Psoas muscle (tissue), 8 donors: Measurements from ENCODE around the gene CTIF. TPM values are rescaled to one million over a fixed set of nuclear protein-coding genes. Genes with fewer than 3 reads are reported as not detected.

Experiments
- ATAC-seq, 4 donors: fragments of 200-7000 bp; cut with Tn5 transposase; one replicate each; pipeline ENCODE4 v1.9.1; 2020; ENCODE audit warnings: moderate library complexity in 3 of 4, mild to moderate bottlenecking in 2 of 4
- DNase-seq, 2 donors: peaks; one replicate each; pipeline ENCODE4 v3.0.0-alpha.2; 2020
- H3K27ac ChIP-seq: fragments of 200-600 bp; one replicate; pipeline ENCODE4 v1.8.0; 2022
- H3K27me3 ChIP-seq, 3 donors: fragments of 200-600 bp in 1 of 3; one replicate each; pipeline versions ENCODE4 v1.6.1 to v1.8.0; 2013 to 2022; ENCODE audit warnings: low read length in 2 of 3, mild to moderate bottlenecking in 2 of 3, moderate library complexity in 1 of 3; ENCODE audit not compliant: insufficient read depth in 3 of 3
- H3K36me3 ChIP-seq, 2 donors: fragments of 200-600 bp in 1 of 2; one replicate each; pipeline versions ENCODE4 v1.6.1 to v1.8.0; 2013 to 2022; ENCODE audit warnings: low read depth in 1 of 2, mild to moderate bottlenecking in 1 of 2, moderate library complexity in 1 of 2; ENCODE audit not compliant: insufficient read depth in 1 of 2
- H3K4me1 ChIP-seq: fragments of 200-600 bp; one replicate; pipeline ENCODE4 v1.8.0; 2022
- H3K4me3 ChIP-seq: fragments of 200-600 bp; one replicate; pipeline ENCODE4 v1.8.0; 2022; ENCODE audit warnings: mild to moderate bottlenecking
- H3K9me3 ChIP-seq: fragments of 200-600 bp; one replicate; pipeline ENCODE4 v1.8.0; 2022
- CTCF ChIP-seq: fragments of 200-600 bp; IDR thresholded peaks from one replicate; pipeline ENCODE4 v1.8.0; 2022; ENCODE audit warnings: antibody characterized with exemption
- WGBS, 3 donors: extraction: QIAGEN DNeasy Blood & Tissue Kit; methylation state at CpG; one replicate each; pipeline versions ENCODE4 v1.1.6 to v1.1.7; 2013; 5-methylcytosine and 5-hydroxymethylcytosine counted together
- intact Hi-C, 2 donors: fragments of 100-400 bp; cut with DNase I; formaldehyde crosslinking; loops; one replicate each; pipeline versions ENCODE4 v1.11.0 to v1.14.2; 2022
- polyA plus RNA-seq, 3 donors: library from polyadenylated mRNA; stranded (reverse); fragments of 200-250 nt; gene quantifications; one replicate each; pipeline ENCODE4 v1.2.3, GENCODE V29; 2013
- total RNA-seq, 4 donors: library from RNA; stranded (reverse); fragmentation: NEBNext Ultra II Directional in 2 of 4; extraction: Animal tissue kit (Norgen Biotek cat#: 25700) in 2 of 4; gene quantifications; one replicate each; pipeline versions ENCODE4 v1.2.1 to v1.2.4, GENCODE V29; 2021 to 2023
- donor health status: healthy with polysubstance abuse.
- donor health status: DM: no; HTN: no; CAD: no; lungs with moderate emphysema.
- donor health status: Bipolar disorder and iron deficiency.
- donor health status: healthy.
- donor health status: DM: yes; HTN: yes; CAD: no.
- donor health status: DM: no; HTN: no; CAD: no.
- donor health status: DM: no; HTN: no; CAD: no.
- donor health status: DM: yes; HTN: yes; CAD: no.

CTIF gene
- total and polyA plus RNA-seq, 7 donors = 11.3 to 40.5 (median 26.9) TPM

DNA sequence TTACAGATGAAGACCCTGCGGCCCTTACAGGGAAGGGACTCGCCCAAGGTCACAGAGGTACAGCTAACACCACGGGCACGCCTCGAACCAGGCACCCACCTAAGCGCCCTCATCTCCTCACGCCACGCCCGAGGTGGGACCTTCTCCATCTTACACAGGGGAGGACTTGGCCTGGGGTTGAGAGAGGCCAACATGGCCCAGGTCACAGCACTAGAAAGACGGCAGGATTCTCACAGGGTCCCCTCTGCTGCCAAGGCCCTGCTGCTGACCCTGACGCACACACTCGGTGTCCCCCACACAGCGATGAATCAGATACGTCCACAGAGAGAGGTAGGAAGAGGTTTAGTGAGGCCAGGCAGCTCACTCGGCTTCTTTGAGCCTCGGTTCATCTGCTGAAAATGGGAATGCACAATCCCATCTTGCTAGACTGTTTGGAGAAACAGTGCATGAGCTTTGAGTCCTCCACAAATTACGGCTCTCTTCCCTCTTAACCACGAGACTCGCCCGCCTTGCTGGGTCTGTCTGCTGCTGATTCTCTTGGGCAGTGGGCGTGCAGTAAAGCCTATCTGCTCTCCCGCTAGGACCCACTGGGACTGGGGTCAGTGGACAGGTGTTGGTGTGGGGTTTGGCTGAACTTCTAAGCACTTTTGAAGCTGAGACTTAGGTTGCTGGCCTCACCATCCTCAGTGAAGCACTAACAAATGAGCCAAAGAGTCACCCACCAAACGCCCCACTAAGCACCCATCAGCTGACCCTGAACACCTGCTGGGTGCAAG, 332.7 kb downstream of the CTIF start:
- no peak overlapping the region for H3K4me3 ChIP-seq
- DNase-seq = no peak
- intact Hi-C loops = loop anchor here in 1 of 2 donors (5.0 kb wide), 1 partner anchor 51 kb away; no protein-coding TSS in a partner anchor

DNA sequence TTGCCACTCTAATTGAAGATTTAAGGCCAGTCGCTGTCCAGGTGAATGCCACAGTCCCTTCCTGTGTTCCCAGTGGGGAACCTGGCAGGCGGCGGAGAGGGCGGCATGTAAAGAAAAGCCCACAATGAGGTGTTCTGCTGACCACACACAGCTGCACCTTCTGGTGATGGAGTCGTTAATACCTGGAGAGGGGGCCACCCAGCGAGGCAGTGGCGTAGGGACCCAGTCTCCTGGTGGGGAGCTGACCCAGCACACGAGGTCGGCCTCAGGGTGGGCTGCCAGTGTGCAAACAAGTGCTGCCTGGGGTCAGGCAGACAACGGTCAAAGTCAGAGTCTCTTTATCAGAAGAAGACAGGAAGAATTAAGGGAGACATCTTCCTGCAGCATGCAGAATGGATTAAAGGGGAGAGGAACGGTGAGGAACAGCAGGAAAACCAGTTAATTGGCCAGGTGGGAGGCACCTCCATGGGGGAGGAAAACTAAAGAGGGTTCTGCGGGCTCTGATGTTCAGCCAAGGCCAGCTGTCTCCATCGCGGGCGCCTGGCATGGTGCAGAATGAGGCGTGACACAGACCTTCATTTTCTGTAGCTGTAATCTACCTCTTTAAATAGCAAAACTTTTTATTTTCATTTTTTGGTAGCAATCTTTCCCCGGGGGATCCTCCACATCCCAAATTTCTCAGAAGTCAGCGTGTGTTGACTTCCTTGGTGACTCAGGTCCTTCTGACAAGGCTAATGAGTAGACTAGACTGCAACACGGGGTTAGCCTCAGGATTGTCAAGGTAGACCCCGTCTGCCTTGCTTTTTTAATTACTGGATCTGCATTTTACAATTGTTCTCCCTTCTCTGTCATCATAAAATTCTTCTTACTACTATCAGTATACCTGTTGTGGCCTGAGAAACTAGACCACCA, 333.7 kb downstream of the CTIF start:
- DNase-seq (no peak), ATAC-seq (no peak)
- H3K9me3 ChIP-seq = no peaks in the 10 kb centered on the region
- TF ChIP-seq CTCF = no peak
- intact Hi-C loops = loop anchor here in 1 of 2 donors (5.0 kb wide), 1 partner anchor 50 kb away; no protein-coding TSS in a partner anchor
- no peaks in the 10 kb centered on the region for H3K36me3 ChIP-seq
- 75 to 83% (median 76%) methylated on average over 20 of the region's 20 CpGs for WGBS, 3 donors
- H3K27me3 ChIP-seq = no peaks in the 10 kb centered on the region
- H3K4me1 ChIP-seq = peaks cover 8% of the 10 kb centered on the region
- H3K4me3 ChIP-seq = no peak overlapping the region
- H3K27ac ChIP-seq = no peak overlapping the region

More for the DNA sequence above, 332.7 kb downstream of the CTIF start:
- WGBS, 3 donors = 92 to 95% (median 94%) methylated on average over 23 of the region's 23 CpGs
- Histone ChIP-seq H3K27ac (no peak overlapping the region), H3K36me3 (no peaks in the 10 kb centered on the region), H3K9me3 (no peaks in the 10 kb centered on the region), H3K27me3 (no peaks in the 10 kb centered on the region), H3K4me1 (peaks cover 8% of the 10 kb centered on the region)
- TF ChIP-seq CTCF = no peak
- no peak for ATAC-seq

DNA sequence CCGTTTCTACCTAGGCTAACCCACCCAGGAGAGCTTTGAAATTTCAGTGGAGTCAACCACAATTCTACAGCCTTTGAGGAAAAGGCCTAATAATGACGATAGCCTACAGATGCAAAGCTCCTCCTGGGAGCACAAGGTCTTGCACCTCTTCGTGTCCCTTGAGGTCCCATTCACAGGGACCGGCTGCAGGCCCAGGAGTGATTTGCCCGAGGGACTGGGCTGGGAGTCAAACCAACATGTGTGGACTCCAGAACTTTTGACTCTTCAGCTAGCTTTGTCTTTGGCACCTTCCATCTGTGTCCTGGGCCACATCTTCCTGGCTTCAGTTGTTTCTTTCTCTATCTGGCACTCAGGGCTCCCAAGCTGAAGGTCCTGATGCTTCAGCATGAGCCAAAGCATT, 335.4 kb downstream of the CTIF start:
- no peak for ATAC-seq
- 71 to 90% (median 75%) methylated on average over 5 of the region's 5 CpGs for WGBS, 3 donors
- Histone ChIP-seq H3K4me3 (no peak overlapping the region), H3K36me3 (no peaks in the 10 kb centered on the region), H3K9me3 (no peaks in the 10 kb centered on the region), H3K27me3 (peaks cover 0 to 2% (median 0%) of the 10 kb centered on the region in 3 donors), H3K4me1 (peaks cover 8% of the 10 kb centered on the region), H3K27ac (no peak overlapping the region)
- DNase-seq = no peak
- intact Hi-C loops = loop anchor here in 1 of 2 donors (5.0 kb wide), 1 partner anchor 48 kb away; no protein-coding TSS in a partner anchor
- TF ChIP-seq CTCF = no peak

- DNase-seq (no peak), ATAC-seq (no peak)
- Histone ChIP-seq H3K36me3 (no peaks in the 10 kb centered on the region), H3K9me3 (no peaks in the 10 kb centered on the region), H3K27me3 (peaks cover 0 to 2% (median 0%) of the 10 kb centered on the region in 3 donors), H3K27ac (no peak overlapping the region), H3K4me3 (no peak overlapping the region), H3K4me1 (peaks cover 8% of the 10 kb centered on the region)
- intact Hi-C loops = loop anchor here in 1 of 2 donors (5.0 kb wide), 1 partner anchor 48 kb away; no protein-coding TSS in a partner anchor
- 71 to 75% (median 73%) methylated on average over 15 of the region's 15 CpGs for WGBS, 3 donors
- no peak for TF ChIP-seq CTCF
These were observed 335.9 kb downstream of the CTIF start for GRCh38 chr18:48874701-48875162.
